HCT116 (cell line): ENCODE measurements around the gene HTR3E. TPM values are rescaled to one million over a fixed set of nuclear protein-coding genes. Genes with fewer than 3 reads are reported as not detected.

Source experiments
- ATF3 ChIP-seq: IDR thresholded peaks from 2 replicates; pipeline ENCODE4 v1.6.1; 2012
- CTCF ChIP-seq, 3 experiments: fragments of 200-600 bp in 1 of 3; sonication (generic) in 1 of 3; IDR thresholded peaks in 2 of 3; conservative IDR thresholded peaks in 1 of 3; 2 replicates each; pipeline ENCODE4 v1.5.1; 2012 to 2017; ENCODE audit warnings: low read depth in 2 of 3, low read length in 2 of 3, antibody characterized with exemption in 1 of 3, borderline replicate concordance in 1 of 3, control low read depth in 1 of 3, mild to moderate bottlenecking in 1 of 3, mixed read lengths in 1 of 3, mixed run types in 1 of 3, moderate library complexity in 1 of 3; ENCODE audit not compliant: insufficient read depth in 1 of 3
- EGR1 ChIP-seq: IDR thresholded peaks from 2 replicates; pipeline ENCODE4 v1.6.1; 2012; ENCODE audit warnings: low read depth
- EZH2 ChIP-seq: fragments of 200-600 bp; sonication (generic); IDR thresholded peaks from 2 replicates; pipeline ENCODE4 v1.6.1; 2017; ENCODE audit warnings: antibody characterized with exemption, mixed run types
- EZH2phosphoT487 ChIP-seq: fragments of 200-600 bp; IDR thresholded peaks from 2 replicates; pipeline ENCODE4 v1.6.1; 2018; ENCODE audit warnings: antibody characterized with exemption, borderline replicate concordance
- JUND ChIP-seq: IDR thresholded peaks from 2 replicates; pipeline ENCODE4 v1.6.1; 2012
- POLR2AphosphoS5 ChIP-seq: IDR thresholded peaks from 2 replicates; pipeline ENCODE4 v1.6.1; 2011; ENCODE audit warnings: mild to moderate bottlenecking, low read depth, low read length, moderate library complexity
- RAD21 ChIP-seq: IDR thresholded peaks from 2 replicates; pipeline ENCODE4 v1.6.1; 2012; ENCODE audit warnings: low read depth, mild to moderate bottlenecking
- SIN3A ChIP-seq: IDR thresholded peaks from 2 replicates; pipeline ENCODE4 v1.6.1; 2012; ENCODE audit warnings: low read depth
- SP1 ChIP-seq: IDR thresholded peaks from 2 replicates; pipeline ENCODE4 v1.6.1; 2012; ENCODE audit warnings: low read depth
- YY1 ChIP-seq: IDR thresholded peaks from 2 replicates; pipeline ENCODE4 v1.6.1; 2011; ENCODE audit warnings: low read length, low read depth, moderate library complexity, mild to moderate bottlenecking; ENCODE audit not compliant: insufficient replicate concordance; ENCODE audit errors: extremely low read depth
- total RNA-seq: library from RNA; stranded (reverse); gene quantifications from one replicate; pipeline ENCODE4 v1.2.1, GENCODE V29; 2021; ENCODE audit not compliant: unreplicated experiment
- TF ChIP-seq, protein P1 (sequence below): IDR thresholded peaks from 2 replicates; pipeline ENCODE4 v1.6.1; 2012; ENCODE audit warnings: low read depth

HTR3E gene
- total RNA-seq, 1 experiment from 2014 or later: not detected

DNA sequence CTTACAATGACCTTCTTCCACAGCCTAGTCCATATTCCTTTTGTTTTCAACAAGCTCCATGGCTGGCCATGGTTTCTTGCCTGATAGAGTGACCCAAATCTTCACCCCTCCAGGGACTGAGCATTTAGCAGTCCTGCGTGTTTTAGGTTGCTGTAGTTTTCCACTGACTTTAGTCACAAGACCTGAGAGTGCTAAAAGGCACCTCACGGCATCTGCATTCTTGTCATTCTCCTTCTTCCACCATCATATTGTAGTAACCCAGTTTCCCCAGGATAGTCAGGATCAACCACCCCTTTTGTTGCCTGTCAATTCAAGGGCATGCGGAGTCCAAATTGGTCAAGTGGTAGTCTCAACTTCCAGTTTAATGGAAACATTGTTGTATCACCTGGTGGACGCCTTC lies 23.2 kb upstream of the HTR3E start (continued):
- TF ChIP-seq, protein P1, sequence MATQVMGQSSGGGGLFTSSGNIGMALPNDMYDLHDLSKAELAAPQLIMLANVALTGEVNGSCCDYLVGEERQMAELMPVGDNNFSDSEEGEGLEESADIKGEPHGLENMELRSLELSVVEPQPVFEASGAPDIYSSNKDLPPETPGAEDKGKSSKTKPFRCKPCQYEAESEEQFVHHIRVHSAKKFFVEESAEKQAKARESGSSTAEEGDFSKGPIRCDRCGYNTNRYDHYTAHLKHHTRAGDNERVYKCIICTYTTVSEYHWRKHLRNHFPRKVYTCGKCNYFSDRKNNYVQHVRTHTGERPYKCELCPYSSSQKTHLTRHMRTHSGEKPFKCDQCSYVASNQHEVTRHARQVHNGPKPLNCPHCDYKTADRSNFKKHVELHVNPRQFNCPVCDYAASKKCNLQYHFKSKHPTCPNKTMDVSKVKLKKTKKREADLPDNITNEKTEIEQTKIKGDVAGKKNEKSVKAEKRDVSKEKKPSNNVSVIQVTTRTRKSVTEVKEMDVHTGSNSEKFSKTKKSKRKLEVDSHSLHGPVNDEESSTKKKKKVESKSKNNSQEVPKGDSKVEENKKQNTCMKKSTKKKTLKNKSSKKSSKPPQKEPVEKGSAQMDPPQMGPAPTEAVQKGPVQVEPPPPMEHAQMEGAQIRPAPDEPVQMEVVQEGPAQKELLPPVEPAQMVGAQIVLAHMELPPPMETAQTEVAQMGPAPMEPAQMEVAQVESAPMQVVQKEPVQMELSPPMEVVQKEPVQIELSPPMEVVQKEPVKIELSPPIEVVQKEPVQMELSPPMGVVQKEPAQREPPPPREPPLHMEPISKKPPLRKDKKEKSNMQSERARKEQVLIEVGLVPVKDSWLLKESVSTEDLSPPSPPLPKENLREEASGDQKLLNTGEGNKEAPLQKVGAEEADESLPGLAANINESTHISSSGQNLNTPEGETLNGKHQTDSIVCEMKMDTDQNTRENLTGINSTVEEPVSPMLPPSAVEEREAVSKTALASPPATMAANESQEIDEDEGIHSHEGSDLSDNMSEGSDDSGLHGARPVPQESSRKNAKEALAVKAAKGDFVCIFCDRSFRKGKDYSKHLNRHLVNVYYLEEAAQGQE: no peak
- TF ChIP-seq RAD21 (no peak), EGR1 (no peak), POLR2AphosphoS5 (no peak), JUND (no peak), SP1 (no peak), EZH2phosphoT487 (no peak), YY1 (no peak), EZH2 (no peak), CTCF (IDR thresholded peaks at IDR 0.05 in 2 of 3, conservative IDR thresholded peaks at IDR 0.05 in 1 of 3; ENCODE audit: borderline replicate concordance in 1 of 3, insufficient read depth in 1 of 3, low read depth in 2 of 3, low read length in 2 of 3) (no peak), SIN3A (no peak), ATF3 (no peak)
